ENCODE results near the gene TMEM253. TPM values are rescaled to one million over a fixed set of nuclear protein-coding genes. Genes with fewer than 3 reads are reported as not detected.

TMEM253 gene
- total RNA-seq, 2 donors from 2014 or later = 0.40 to 0.49 TPM

DNA sequence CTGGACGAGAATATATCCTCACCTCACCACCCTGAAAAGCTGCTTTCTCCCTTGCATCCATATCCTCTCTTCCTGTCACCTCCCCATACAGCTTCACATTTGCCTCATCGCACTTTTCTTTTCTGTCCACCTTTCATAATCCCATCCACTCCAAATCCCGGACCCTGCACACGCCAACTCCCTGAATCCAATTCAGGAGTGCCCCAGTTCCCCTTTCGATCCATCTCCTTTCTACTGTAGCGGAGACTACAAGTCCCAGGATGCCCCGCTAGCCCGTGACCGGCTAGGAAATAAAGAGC is 2.5 kb downstream of the TMEM253 start:
- no peak for DNase-seq
- WGBS, 2 experiments (ENCODE audit: insufficient coverage in 1 of 2, insufficient read length in 1 of 2) = 3 to 4% methylated on average over 5 to 9 of the region's 9 CpGs
- peak overlapping the region; percentile 84 for H3K4me3 ChIP-seq (ENCODE audit: low read length)
- peaks cover 10% of the 10 kb centered on the region for H3K27me3 ChIP-seq (ENCODE audit: control insufficient read depth, insufficient read depth, low read length, poor library complexity, severe bottlenecking)
- H3K4me1 ChIP-seq (ENCODE audit: control insufficient read depth, insufficient read depth, low read length) = peaks cover 15% of the 10 kb centered on the region
- Mint-ChIP-seq H3K9me3 (no peaks in the 10 kb centered on the region), H3K27ac (peak overlapping the region; percentile 97), H3K4me1 (peaks cover 40% of the 10 kb centered on the region), H3K27me3 (ENCODE audit: insufficient read depth) (peaks cover 30% of the 10 kb centered on the region), H3K4me3 (peak overlapping the region; percentile 82), H3K36me3 (ENCODE audit: low read depth) (no peaks in the 10 kb centered on the region)
- no peaks in the 10 kb centered on the region for H3K9me3 ChIP-seq (ENCODE audit: control insufficient read depth, low read length)
- no peaks in the 10 kb centered on the region for H3K36me3 ChIP-seq (ENCODE audit: control insufficient read depth, insufficient read depth, low read length)
- peak overlapping the region; percentile 96 for H3K9ac ChIP-seq (ENCODE audit: extremely low read depth, low read length, poor library complexity, severe bottlenecking)
- TF ChIP-seq, protein P1, sequence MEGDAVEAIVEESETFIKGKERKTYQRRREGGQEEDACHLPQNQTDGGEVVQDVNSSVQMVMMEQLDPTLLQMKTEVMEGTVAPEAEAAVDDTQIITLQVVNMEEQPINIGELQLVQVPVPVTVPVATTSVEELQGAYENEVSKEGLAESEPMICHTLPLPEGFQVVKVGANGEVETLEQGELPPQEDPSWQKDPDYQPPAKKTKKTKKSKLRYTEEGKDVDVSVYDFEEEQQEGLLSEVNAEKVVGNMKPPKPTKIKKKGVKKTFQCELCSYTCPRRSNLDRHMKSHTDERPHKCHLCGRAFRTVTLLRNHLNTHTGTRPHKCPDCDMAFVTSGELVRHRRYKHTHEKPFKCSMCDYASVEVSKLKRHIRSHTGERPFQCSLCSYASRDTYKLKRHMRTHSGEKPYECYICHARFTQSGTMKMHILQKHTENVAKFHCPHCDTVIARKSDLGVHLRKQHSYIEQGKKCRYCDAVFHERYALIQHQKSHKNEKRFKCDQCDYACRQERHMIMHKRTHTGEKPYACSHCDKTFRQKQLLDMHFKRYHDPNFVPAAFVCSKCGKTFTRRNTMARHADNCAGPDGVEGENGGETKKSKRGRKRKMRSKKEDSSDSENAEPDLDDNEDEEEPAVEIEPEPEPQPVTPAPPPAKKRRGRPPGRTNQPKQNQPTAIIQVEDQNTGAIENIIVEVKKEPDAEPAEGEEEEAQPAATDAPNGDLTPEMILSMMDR (conservative IDR thresholded peaks at IDR 0.05) = no peak
- peak overlapping the region; percentile 100 for H3K27ac ChIP-seq (ENCODE audit: low read depth, low read length)

DNA sequence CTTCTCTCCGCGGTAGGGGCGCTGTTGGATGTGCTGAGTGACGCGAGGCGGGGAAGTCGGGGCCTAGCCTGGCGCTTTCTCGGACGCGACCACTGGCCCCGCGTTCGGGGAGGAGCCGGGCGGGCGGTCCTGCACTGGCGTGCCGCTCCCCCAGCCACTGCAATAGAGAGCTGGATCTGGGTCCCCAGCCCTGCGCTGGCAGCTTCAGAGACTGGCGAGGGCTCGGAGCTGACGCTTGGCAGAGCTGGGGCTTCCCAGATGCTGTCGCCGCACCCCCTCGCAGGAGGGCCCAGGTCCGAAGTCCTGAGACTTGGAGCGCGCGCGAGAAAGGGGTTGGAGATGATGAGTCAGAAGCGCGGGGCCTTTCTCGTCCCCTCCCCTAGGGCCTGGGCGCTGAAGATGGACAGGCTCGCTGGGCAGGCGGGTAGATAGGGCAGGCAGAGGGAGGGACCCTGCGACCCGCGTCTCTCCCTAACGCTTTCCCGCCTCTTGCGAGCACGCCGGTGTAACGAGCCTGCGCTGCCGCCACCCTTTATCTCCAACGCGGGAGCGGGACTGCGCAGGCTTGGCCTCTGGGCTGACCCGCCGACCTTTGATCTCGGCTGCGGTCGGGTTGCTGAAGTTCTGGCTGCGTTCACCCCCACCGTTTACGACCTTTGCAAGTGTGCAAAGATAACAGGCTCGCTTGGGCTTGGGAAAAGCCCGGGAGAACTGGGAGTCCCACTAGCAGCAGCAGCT is 3.0 kb downstream of the TMEM253 start:
- DNase-seq = peak; percentile 98
- H3K36me3 ChIP-seq (ENCODE audit: control insufficient read depth, insufficient read depth, low read length) = no peaks in the 10 kb centered on the region
- H3K9ac ChIP-seq (ENCODE audit: extremely low read depth, low read length, poor library complexity, severe bottlenecking) = peak overlapping the region; percentile 96
- H3K27me3 ChIP-seq (ENCODE audit: control insufficient read depth, insufficient read depth, low read length, poor library complexity, severe bottlenecking) = peaks cover 10% of the 10 kb centered on the region
- TF ChIP-seq, protein P1 (conservative IDR thresholded peaks at IDR 0.05) = peak; percentile 81
- H3K9me3 ChIP-seq (ENCODE audit: control insufficient read depth, low read length) = no peaks in the 10 kb centered on the region
- peak overlapping the region; percentile 84 for H3K4me3 ChIP-seq (ENCODE audit: low read length)
- Mint-ChIP-seq H3K27me3 (ENCODE audit: insufficient read depth) (peaks cover 30% of the 10 kb centered on the region), H3K36me3 (ENCODE audit: low read depth) (no peaks in the 10 kb centered on the region), H3K4me1 (peaks cover 37% of the 10 kb centered on the region), H3K27ac (peak overlapping the region; percentile 97), H3K9me3 (no peaks in the 10 kb centered on the region), H3K4me3 (peak overlapping the region; percentile 82)
- H3K27ac ChIP-seq (ENCODE audit: low read depth, low read length) = peak overlapping the region; percentile 100
- WGBS, 2 experiments (ENCODE audit: insufficient coverage in 1 of 2, insufficient read length in 1 of 2) = 0% methylated on average over 11 to 62 of the region's 62 CpGs
- H3K4me1 ChIP-seq (ENCODE audit: control insufficient read depth, insufficient read depth, low read length) = peaks cover 15% of the 10 kb centered on the region

DNA sequence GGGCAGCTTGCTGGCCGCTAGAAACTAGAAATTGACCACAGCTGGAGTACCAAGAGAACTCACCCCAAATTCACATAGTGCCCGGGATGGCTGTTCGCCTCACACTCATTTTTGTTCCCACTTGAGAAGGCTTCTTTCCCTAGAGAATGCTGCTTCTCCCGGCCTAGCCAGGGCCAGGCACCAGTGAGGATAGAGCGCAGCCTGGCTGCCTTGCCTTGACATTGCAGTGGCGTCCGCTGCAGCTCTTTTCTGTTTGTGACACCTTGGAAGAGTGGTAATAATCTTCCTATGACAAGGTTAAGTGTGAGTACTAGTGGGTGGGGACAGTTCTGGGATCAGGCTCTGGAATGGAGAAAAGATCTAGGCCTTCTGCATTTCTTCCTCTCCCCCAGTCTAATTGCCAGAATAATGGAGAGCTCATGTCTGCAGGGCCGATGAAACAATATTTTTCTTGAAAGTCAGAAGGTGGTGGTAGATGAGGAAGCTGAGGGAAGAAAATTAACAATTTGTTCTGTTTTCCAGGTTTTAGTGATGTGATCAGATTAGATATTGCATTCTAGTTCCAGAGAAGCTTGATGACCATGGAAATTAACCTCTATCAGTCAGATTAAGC is 3.7 kb downstream of the TMEM253 start:
- peaks cover 32% of the 10 kb centered on the region for H3K4me1 Mint-ChIP-seq

More for the DNA sequence above, 3.7 kb downstream of the TMEM253 start:
- DNase-seq = peak; percentile 92
- Histone ChIP-seq H3K9ac (ENCODE audit: extremely low read depth, low read length, poor library complexity, severe bottlenecking) (peak overlapping the region; percentile 96), H3K27ac (ENCODE audit: low read depth, low read length) (peak overlapping the region; percentile 100), H3K4me3 (ENCODE audit: low read length) (peak overlapping the region; percentile 84), H3K36me3 (ENCODE audit: control insufficient read depth, insufficient read depth, low read length) (no peaks in the 10 kb centered on the region), H3K9me3 (ENCODE audit: control insufficient read depth, low read length) (no peaks in the 10 kb centered on the region), H3K27me3 (ENCODE audit: control insufficient read depth, insufficient read depth, low read length, poor library complexity, severe bottlenecking) (peaks cover 10% of the 10 kb centered on the region), H3K4me1 (ENCODE audit: control insufficient read depth, insufficient read depth, low read length) (peaks cover 10% of the 10 kb centered on the region)
- Mint-ChIP-seq H3K4me3 (peak overlapping the region; percentile 82), H3K27ac (peak overlapping the region; percentile 97), H3K36me3 (ENCODE audit: low read depth) (no peaks in the 10 kb centered on the region), H3K27me3 (ENCODE audit: insufficient read depth) (peaks cover 25% of the 10 kb centered on the region), H3K9me3 (no peaks in the 10 kb centered on the region)
- TF ChIP-seq, protein P1 (conservative IDR thresholded peaks at IDR 0.05) = peak; percentile 97
- 0 to 10% methylated on average over 7 to 8 of the region's 8 CpGs for WGBS, 2 experiments (ENCODE audit: insufficient coverage in 1 of 2, insufficient read length in 1 of 2)

Data from endodermal cell (in vitro differentiated cells).